Measurements from ENCODE around the gene TSPEAR. TPM values are rescaled to one million over a fixed set of nuclear protein-coding genes. Genes with fewer than 3 reads are reported as not detected.
"Not testable (repeated sequence)": the region's sequence is repeated elsewhere in the genome, so short reads cannot be mapped to it uniquely, and the experiment has no call there.

Gene TSPEAR
- total RNA-seq, 1 experiment from 2014 or later = 1.8 TPM

DNA sequence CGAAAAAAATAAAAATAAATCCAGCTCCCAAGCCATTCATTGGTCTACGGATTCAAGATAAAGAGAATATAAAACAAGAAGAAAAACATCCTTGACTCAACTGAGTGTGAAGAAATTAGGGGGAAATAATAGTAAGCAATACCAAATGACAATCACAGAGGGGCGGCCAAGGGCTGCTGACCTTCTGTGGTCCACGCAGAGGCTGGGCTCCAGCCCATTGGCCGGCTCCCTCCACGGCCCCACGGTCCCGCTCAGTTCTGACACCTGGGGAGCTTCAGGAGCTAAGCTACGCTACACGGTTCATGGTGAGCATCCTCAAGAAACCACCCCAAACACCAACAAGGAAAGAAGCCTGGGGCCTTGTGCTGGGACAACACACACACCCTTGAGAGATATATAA is 14.8 kb downstream of the TSPEAR start:
- H3K27me3 ChIP-seq (ENCODE audit: control insufficient read depth, insufficient read depth, low read length) = peaks cover 13% of the 10 kb centered on the region; the same call in 1 of the 2 replicates
- peak; percentile 68 for DNase-seq
- H3K4me3 ChIP-seq (ENCODE audit: insufficient read depth, low read depth, low read length) = peak overlapping the region; percentile 17; the same call in 1 of the 2 replicates
- no peaks in the 10 kb centered on the region for H3K36me3 ChIP-seq (replicated peaks; ENCODE audit: control insufficient read depth, insufficient read depth, low read length)

DNA sequence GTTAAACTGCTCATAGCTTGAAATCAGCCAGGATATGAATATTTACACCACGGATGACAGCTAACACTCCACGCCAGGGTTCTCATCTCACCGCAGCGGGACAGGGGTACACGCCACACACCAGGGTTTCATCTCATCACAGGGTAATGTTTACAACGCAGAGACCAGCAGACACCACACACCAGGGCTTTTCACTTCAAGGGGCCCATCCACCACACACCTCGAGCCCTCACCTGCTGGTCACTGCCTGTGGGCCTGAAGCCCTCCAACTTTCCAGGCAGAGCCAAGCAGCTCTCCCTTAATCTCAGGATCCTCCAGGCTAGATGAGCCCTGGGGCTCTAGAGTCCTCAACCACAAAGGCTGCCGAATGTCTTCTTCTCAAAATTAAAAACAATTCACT is 15.7 kb downstream of the TSPEAR start:
- Histone ChIP-seq H3K27me3 (ENCODE audit: control insufficient read depth, insufficient read depth, low read length) (peaks cover 13% of the 10 kb centered on the region; the same call in 1 of the 2 replicates), H3K4me3 (ENCODE audit: insufficient read depth, low read depth, low read length) (no peak overlapping the region), H3K36me3 (replicated peaks; ENCODE audit: control insufficient read depth, insufficient read depth, low read length) (no peaks in the 10 kb centered on the region)
- peak; percentile 32 for DNase-seq

DNA sequence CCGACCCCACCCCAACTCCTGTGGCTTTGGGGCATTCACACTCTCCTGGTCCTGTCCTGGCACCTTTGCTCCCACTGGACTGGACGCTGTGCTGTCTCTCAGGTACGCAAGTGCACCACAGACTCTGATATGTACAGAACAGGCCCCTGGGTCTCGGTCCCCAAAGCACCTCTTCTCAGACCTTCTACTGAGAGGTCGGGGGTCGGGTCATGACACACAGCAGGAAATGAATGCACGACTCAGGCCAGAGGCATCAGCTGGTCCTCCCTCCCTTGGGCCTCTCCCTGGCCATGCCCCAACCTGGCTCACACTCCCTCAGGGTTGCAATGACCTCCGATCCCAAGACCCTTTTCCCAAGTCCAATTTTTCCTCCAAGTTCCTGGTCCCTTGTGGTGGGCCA is 16.2 kb downstream of the TSPEAR start:
- Histone ChIP-seq H3K27me3 (ENCODE audit: control insufficient read depth, insufficient read depth, low read length) (peaks cover 13% of the 10 kb centered on the region; the same call in 1 of the 2 replicates), H3K4me3 (ENCODE audit: insufficient read depth, low read depth, low read length) (no peak overlapping the region), H3K36me3 (replicated peaks; ENCODE audit: control insufficient read depth, insufficient read depth, low read length) (no peaks in the 10 kb centered on the region)
- DNase-seq = peak; percentile 43

DNA sequence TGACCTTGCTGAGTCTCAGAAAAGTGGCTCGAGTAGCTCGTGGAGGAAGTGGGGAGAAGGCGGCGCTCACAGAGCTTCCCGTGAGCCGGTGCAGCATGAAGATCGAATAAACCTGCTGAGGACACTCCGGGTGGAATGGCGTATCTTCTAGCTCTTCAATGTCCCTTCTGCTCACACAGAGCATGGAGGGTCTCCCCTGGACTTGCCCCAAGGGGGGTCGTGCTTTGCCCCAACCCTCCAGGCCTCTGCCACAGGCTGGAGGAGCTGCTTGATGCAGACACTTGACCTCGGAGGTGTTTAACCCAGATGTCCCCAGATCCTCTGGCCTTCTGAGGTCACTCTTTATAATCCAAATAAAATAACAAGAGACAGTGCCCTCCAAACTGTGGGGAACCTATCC is 16.6 kb downstream of the TSPEAR start:
- Histone ChIP-seq H3K27me3 (ENCODE audit: control insufficient read depth, insufficient read depth, low read length) (peaks cover 13% of the 10 kb centered on the region; the same call in 1 of the 2 replicates), H3K36me3 (replicated peaks; ENCODE audit: control insufficient read depth, insufficient read depth, low read length) (no peaks in the 10 kb centered on the region), H3K4me3 (ENCODE audit: insufficient read depth, low read depth, low read length) (no peak overlapping the region)
- DNase-seq = peak; percentile 31

DNA sequence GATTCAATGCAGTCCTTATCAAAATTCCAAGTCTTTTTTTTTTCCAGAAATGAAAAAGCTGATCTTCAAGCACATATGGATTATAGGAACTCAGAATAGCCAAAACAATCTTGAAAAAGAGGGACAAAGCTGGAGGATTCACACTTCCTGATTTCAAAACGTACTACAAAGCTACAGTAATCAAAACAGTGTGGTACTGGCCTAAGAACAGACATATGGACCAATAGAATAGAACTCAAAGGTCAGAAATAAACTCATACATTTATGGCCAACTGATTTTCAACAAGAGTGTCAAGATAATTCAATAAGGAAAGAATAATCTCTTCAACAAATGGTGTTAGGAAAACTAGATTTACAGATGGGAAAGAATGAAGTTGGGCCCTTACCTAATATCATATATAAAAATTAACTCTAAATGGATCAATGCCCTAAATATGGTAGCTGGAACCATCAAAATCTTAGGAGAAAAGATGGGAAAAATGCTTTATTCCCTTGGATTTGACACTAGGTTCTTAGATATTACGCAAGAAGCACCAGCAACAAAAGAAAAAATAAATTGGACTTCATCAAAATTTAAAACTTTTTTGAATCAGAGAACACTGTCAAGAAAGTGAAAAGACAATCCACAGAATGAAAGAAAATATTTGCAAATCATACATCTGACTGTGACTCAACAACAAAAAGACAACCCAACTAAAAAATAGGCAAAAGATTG is 18.4 kb downstream of the TSPEAR start:
- Histone ChIP-seq H3K4me3 (ENCODE audit: insufficient read depth, low read depth, low read length) (no peak overlapping the region), H3K36me3 (replicated peaks; ENCODE audit: control insufficient read depth, insufficient read depth, low read length) (no peaks in the 10 kb centered on the region), H3K27me3 (ENCODE audit: control insufficient read depth, insufficient read depth, low read length) (peaks cover 5% of the 10 kb centered on the region; the same call in 1 of the 2 replicates)
- no peak for DNase-seq

DNA sequence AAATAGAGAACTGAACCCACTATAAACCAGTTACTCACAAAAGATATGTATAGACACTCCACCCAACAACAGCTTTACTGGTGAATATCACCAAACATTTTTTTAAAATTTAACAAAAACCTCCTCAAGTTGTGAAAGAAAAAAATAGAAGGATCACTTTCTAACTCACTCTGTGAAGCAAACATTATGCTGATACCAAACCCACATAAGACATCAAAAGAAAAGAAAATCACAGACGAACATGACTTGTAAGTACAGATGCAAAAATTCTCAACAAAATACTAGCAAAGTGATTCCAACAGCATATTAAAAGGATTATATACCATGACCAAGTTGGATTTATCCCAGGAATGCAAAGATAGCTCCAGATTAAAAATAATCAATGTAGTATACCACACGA is 19.7 kb downstream of the TSPEAR start:
- no peak for DNase-seq
- H3K36me3 ChIP-seq (replicated peaks; ENCODE audit: control insufficient read depth, insufficient read depth, low read length) = no peaks in the 10 kb centered on the region
- H3K27me3 ChIP-seq (ENCODE audit: control insufficient read depth, insufficient read depth, low read length) = no peaks in the 10 kb centered on the region
- H3K4me3 ChIP-seq (ENCODE audit: insufficient read depth, low read depth, low read length) = no peak overlapping the region

DNA sequence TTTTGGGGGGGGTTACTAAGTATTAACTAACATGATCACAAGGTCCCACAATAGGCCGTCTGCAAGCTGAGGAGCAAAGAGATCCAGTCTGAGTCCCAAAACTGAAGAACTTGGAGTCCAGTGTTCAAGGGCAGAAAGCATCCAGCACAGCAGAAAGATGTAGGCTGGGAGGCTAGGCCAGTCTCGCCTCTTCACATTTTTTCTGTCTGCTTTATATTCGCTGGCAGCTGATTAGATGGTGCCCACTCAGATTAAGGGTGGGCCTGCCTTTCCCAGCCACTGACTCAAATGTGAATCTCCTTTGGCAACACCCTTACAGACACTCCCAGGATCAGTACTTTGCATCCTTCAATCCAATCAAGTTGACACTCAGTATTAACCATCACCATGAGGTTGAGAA is 21.6 kb downstream of the TSPEAR start:
- not testable (repeated sequence) for DNase-seq; H3K4me3 ChIP-seq (ENCODE audit: insufficient read depth, low read depth, low read length); H3K27me3 ChIP-seq (ENCODE audit: control insufficient read depth, insufficient read depth, low read length); H3K36me3 ChIP-seq (replicated peaks; ENCODE audit: control insufficient read depth, insufficient read depth, low read length)

DNA sequence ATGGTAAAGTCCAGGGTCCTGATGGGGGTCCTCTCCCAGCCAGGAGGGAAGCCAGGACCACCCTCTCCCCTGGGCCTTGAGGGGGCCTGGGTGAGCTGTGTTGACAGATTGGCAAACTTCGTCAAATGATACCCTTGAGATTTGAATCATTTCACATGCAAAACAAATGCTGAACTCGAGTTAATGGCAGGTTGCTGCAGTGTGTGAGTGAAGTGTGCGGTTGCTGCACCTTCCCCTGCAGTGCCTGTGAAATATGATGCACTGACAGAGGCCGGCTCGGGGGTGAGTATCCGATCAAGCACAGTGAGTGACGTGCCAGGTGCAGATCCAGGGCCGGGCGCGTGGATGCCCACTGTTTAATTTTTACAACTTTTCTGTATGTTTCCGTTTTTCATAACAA is 23.7 kb downstream of the TSPEAR start:
- DNase-seq = no peak
- Histone ChIP-seq H3K4me3 (ENCODE audit: insufficient read depth, low read depth, low read length) (no peak overlapping the region), H3K36me3 (replicated peaks; ENCODE audit: control insufficient read depth, insufficient read depth, low read length) (no peaks in the 10 kb centered on the region), H3K27me3 (ENCODE audit: control insufficient read depth, insufficient read depth, low read length) (no peaks in the 10 kb centered on the region)

DNA sequence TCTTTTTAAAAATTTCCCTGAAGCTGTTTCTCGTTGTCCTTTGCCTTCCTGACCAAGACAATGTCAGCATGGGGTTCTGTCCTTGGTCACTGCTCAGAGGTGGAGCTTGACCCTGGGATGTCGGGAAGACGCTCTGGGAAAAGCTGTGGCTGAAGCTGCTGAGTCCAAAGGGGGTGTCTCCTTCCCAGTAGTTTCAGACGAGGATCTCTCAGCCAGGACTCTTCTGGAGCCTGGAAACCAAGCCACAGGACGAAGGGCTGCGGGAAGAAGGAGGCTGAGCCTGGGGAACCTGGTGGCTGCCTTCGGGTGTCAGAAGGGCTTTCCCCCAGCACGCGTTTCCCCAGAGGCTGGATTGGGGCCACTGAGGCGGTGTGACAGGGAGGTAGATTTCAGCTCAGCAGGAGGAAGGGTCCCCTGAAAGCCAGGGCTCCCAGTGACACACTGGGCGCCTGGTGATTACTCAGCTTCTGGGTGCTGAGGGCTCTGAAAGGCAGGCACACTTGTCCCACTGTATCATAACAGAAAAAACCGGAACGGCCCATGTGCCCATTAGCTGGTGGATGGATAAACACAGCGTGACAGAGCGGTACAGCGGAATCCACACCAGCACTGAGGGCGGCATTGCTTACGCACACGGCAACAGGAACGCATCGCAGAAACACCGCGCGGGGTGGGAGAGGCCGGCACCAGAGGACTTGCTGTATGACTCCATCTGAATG is 24.4 kb downstream of the TSPEAR start:
- Histone ChIP-seq H3K36me3 (replicated peaks; ENCODE audit: control insufficient read depth, insufficient read depth, low read length) (no peaks in the 10 kb centered on the region), H3K4me3 (ENCODE audit: insufficient read depth, low read depth, low read length) (no peak overlapping the region), H3K27me3 (ENCODE audit: control insufficient read depth, insufficient read depth, low read length) (no peaks in the 10 kb centered on the region)
- DNase-seq = peak; percentile 58

DNA sequence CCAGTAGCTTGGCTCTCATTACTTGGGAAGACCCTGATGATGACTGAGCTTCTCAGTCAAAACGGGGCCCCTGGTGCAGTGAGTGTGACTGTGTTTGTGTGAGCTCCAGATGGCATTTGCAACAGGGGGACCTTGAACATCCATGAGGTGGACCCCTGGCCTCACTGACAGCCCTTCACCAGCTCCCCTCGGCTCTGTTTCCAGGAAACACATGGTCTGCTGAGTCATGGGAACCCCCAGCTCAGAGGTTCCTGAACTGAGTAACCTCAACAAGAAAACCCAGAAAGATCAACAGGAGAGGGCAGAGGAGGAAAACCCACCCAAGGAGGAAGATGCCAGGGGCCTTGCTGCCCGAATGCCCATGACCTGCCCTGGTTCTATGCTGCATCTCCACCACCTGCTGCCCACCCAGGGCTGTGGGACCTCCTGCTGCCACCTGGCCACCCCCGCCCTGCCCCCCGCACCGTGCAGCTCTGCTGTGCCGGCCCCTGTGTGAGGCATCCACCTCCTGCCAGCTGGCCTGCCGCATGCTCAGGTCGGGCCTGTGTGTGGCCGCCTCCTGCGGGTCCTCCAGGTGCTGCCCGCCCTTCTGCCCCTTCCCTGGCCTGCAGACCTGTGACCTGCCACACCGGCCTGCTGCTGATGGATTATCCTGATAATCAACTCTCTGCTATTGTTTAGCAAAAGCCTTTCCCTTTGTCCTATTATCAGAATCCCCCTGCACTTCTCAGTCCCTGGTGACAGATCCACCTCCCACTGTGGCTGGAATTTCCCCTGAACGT is 25.2 kb downstream of the TSPEAR start:
- Histone ChIP-seq H3K36me3 (replicated peaks; ENCODE audit: control insufficient read depth, insufficient read depth, low read length) (no peaks in the 10 kb centered on the region), H3K4me3 (ENCODE audit: insufficient read depth, low read depth, low read length) (no peak overlapping the region), H3K27me3 (ENCODE audit: control insufficient read depth, insufficient read depth, low read length) (no peaks in the 10 kb centered on the region)
- DNase-seq = peak; percentile 79

DNA sequence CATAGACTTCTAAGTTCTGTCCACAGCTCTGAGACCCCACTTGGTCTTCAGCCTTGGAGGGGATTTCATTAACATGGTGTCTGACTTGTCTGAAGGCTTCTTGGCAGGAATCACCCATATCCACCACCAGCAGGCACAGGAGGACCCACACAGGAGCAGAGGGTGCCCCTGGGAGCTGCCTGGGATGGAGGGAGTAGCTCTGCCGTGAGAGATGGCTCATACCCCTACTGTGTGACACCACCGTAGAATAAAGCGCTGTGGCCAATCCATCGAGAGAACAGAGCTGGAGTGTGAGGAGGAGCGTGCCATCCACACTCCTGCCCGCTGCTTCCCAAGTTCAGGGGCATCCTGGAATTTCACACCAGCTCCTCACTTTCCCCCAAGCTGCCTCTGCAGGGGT is 26.3 kb downstream of the TSPEAR start:
- DNase-seq; H3K27me3 ChIP-seq (ENCODE audit: control insufficient read depth, insufficient read depth, low read length); H3K36me3 ChIP-seq (replicated peaks; ENCODE audit: control insufficient read depth, insufficient read depth, low read length); H3K4me3 ChIP-seq (ENCODE audit: insufficient read depth, low read depth, low read length): not testable (repeated sequence)

DNA sequence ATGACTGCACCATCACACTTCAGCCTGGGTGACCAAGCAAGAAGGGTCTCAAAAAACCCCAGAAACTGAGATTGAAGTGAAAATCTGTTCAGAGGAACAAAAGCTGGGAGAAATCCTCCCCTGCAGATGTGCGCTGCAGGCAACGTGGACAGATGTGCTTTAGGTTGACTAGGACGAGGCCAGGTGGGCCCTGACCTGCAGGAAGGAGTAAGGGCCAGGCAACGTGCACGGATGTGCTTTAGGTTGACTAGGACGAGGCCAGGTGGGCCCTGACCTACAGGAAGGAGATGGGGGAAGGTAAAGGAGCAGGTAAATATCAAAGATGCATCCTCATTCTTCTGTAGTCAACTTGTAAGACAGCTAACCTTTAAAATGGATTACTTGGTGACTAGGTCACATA is 26.9 kb downstream of the TSPEAR start:
- no peaks in the 10 kb centered on the region for H3K36me3 ChIP-seq (replicated peaks; ENCODE audit: control insufficient read depth, insufficient read depth, low read length)
- no peak for DNase-seq
- no peaks in the 10 kb centered on the region for H3K27me3 ChIP-seq (ENCODE audit: control insufficient read depth, insufficient read depth, low read length)

DNA sequence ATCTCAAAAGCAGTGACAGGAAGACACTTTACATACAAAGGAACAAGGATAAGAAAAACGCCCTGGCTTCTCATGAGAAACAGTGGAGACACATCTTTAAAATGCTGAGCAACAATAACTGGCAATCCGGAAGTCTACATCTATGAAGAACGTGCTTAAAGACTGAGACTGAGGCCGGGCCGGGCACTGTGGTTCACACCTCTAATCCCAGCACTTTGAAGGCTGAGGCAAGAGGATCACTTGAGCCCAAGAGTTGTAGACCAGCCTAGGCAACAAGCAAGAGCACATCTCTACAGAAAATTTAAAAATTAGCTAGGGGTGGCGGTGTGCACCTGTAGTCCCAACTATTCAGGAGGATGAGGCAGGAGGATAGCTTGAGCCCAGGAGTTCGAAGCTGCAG is 27.3 kb downstream of the TSPEAR start:
- Histone ChIP-seq H3K4me3 (ENCODE audit: insufficient read depth, low read depth, low read length) (no peak overlapping the region), H3K36me3 (replicated peaks; ENCODE audit: control insufficient read depth, insufficient read depth, low read length) (no peaks in the 10 kb centered on the region), H3K27me3 (ENCODE audit: control insufficient read depth, insufficient read depth, low read length) (no peaks in the 10 kb centered on the region)
- DNase-seq = no peak

More for the DNA sequence above, 26.9 kb downstream of the TSPEAR start:
- no peak overlapping the region for H3K4me3 ChIP-seq (ENCODE audit: insufficient read depth, low read depth, low read length)

DNA sequence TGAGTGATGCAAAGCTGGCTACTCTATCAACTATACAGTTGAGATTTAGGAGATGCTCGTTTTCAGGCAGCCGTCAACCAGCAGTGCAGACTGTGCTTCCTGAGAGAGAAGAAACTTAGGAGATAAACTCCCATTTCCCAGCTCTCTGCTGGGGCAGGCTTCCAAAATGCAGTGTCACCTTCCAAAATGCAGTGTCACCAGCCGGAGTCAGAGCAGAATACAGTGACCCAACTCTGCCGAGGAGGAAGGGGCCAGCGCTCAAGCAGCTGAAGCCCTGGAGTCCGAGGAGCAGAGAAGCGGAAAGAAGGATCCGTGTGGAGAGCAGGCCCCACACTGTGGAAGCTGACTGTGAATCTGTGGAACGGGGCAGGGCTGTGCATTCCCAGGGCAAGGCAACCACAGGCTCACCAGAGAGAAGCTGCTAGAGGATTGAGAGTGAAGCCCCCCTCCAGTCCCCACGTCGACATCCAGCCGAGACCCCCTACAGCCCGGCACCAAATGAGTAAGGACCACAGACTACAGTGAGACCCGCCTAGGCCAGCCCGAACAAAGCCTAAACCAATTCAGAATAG is 28.7 kb downstream of the TSPEAR start:
- Histone ChIP-seq H3K27me3 (ENCODE audit: control insufficient read depth, insufficient read depth, low read length) (no peaks in the 10 kb centered on the region), H3K4me3 (ENCODE audit: insufficient read depth, low read depth, low read length) (no peak overlapping the region), H3K36me3 (replicated peaks; ENCODE audit: control insufficient read depth, insufficient read depth, low read length) (no peaks in the 10 kb centered on the region)
- DNase-seq = no peak
